HUES6 (cell line): ENCODE measurements around the gene ERC2.
A peak's percentile ranks its signal among the peaks of the same experiment; 100 is the strongest.

Experiments used
- H3K27ac ChIP-seq: 2 replicates; pipeline ENCODE4 v1.7.0; 2013; ENCODE audit warnings: low read depth, mild to moderate bottlenecking, low read length, inconsistent platforms
- H3K27me3 ChIP-seq: 2 replicates; pipeline ENCODE4 v1.6.1; 2013; ENCODE audit warnings: low read length; ENCODE audit not compliant: control insufficient read depth, insufficient read depth
- H3K36me3 ChIP-seq: 2 replicates; pipeline ENCODE4 v1.6.1; 2013; ENCODE audit warnings: low read length; ENCODE audit not compliant: control insufficient read depth, insufficient read depth
- H3K4me1 ChIP-seq: 2 replicates; pipeline ENCODE4 v1.6.1; 2013; ENCODE audit warnings: low read length; ENCODE audit not compliant: control insufficient read depth, insufficient read depth
- H3K4me3 ChIP-seq: 2 replicates; pipeline ENCODE4 v1.5.1; 2013; ENCODE audit warnings: low read depth, low read length
- H3K9ac ChIP-seq: one replicate; pipeline ENCODE4 v1.6.1; 2013; ENCODE audit warnings: mild to moderate bottlenecking, low read length
- H3K9me3 ChIP-seq: 2 replicates; pipeline ENCODE4 v1.6.1; 2013; ENCODE audit warnings: low read depth, low read length; ENCODE audit not compliant: control insufficient read depth, insufficient read depth

Gene ERC2

DNA sequence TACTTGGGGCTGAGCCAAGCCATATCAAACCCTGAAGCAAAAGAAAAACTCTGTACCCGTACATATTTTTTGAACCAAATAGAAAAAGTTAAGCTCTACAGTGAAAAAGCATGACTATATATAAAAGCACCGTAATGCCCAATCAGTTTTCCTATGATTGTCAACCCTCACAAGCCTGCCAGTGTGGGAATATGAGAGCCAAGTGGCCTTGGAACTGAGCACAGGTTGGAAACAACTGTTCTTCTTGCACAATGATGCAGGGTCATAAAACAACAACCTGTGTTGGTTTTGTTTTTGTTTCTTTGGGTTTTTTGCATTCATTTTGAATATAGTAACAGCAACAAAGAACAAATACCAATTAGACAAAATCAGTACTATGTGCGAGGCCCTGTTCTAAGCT, 3.5 kb upstream of the ERC2 start:
- H3K27me3 ChIP-seq: no peaks in the 10 kb centered on the region

DNA sequence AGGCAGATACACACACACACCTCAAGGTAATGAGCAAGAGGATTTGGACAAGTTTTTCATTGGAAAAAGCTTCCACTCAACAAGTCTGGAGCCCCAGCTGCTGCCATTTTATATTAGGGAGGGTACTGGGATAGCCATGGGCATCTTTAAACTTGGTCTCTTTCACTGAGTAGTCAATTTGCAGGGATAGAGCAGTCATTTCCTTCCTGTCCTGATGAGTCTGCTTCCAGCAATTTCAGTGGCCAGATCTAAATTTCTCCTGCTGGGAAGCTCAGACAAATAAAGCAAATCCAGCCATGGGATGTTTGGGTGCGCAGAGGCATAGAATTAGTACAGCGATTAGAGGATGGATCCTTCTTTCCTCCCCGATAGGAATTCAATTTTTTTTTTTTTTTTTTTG, 874 bp upstream of the ERC2 start:
- no peaks in the 10 kb centered on the region for H3K27me3 ChIP-seq
- H3K4me3 ChIP-seq: no peak overlapping the region
- no peak overlapping the region for H3K9ac ChIP-seq
- H3K9me3 ChIP-seq: no peaks in the 10 kb centered on the region
- H3K27ac ChIP-seq: no peak overlapping the region
- H3K36me3 ChIP-seq: no peaks in the 10 kb centered on the region
- H3K4me1 ChIP-seq: 0 out of 2 replicates have a peak, but pooled peaks cover 4% of the 10 kb centered on the region

More for the DNA sequence above, 3.5 kb upstream of the ERC2 start:
- Histone ChIP-seq H3K9me3 (no peaks in the 10 kb centered on the region), H3K36me3 (no peaks in the 10 kb centered on the region), H3K4me1 (peaks cover 7% of the 10 kb centered on the region; the same call in 1 of the 2 replicates), H3K4me3 (no peak overlapping the region), H3K27ac (no peak overlapping the region), H3K9ac (no peak overlapping the region)

DNA sequence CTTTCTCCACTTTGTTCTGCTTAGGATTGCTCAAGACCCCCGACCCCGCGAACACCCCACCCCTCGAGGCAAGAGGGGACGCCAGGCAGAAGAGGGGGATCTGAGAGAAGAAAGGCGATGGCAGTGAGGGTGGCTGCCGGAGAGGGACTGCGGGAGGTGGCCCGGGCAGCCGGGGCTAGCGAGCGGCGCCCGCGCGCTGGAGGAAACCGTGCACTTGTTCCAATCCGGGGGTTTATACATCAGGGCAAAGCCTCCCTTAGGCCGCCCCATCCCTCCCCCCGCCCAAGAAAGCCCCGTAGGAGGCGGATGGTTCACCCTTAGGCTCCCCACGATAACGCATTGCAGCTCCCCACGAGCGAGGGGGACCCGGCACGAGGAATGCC, 475 bp downstream of the ERC2 start:
- peak overlapping the region; percentile 77 for H3K4me3 ChIP-seq
- no peaks in the 10 kb centered on the region for H3K27me3 ChIP-seq
- H3K9me3 ChIP-seq: no peaks in the 10 kb centered on the region
- no peaks in the 10 kb centered on the region for H3K36me3 ChIP-seq
- H3K4me1 ChIP-seq: 0 out of 2 replicates have a peak, but pooled peaks cover 4% of the 10 kb centered on the region
- H3K27ac ChIP-seq: peak overlapping the region; percentile 55; the same call in 1 of the 2 replicates
- H3K9ac ChIP-seq: peak overlapping the region; percentile 54

DNA sequence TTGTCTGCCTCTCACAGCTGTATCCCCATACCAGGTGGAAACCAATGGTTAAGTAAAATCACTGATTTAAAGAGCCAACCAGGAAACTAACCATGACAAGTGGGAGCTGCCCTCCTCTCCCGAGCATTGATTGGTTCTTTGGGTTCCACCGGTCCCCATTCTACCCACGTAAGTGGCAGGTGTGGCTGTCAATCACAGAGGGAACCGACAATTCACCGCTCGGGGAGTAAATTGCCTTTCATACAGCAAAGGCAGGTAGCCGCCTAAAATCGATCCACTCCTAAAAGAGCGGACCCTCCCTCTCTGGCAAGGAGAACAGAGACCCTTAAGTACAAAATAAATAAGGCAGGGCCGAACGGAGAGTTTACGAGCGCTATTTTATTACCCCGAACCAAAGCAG, 1.2 kb downstream of the ERC2 start:
- H3K9ac ChIP-seq: peak overlapping the region; percentile 25
- H3K27ac ChIP-seq: no peak overlapping the region
- peak overlapping the region; percentile 77 for H3K4me3 ChIP-seq
- no peaks in the 10 kb centered on the region for H3K9me3 ChIP-seq
- no peaks in the 10 kb centered on the region for H3K36me3 ChIP-seq
- H3K4me1 ChIP-seq: 0 out of 2 replicates have a peak, but pooled peaks cover 4% of the 10 kb centered on the region
- no peaks in the 10 kb centered on the region for H3K27me3 ChIP-seq

DNA sequence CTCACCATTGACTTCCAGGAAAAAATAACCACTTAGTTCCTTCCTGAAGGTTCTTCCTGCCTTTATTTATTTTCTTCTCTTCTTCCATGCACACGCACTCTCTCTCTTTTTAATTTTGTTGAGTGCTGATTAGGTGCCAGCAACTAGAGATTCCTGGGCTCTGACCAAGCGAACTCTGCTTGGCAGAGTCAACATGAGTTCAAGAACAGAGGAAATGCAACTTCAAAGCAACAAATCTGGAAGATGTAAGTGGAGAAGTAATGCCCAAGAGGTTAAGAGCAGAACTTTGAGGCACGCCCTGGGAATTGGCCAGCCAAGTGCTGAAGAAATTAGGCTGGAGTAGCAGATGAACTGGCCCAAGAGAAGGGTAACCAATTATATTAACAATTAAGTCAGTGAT, 8.5 kb downstream of the ERC2 start:
- no peak overlapping the region for H3K27ac ChIP-seq
- H3K9me3 ChIP-seq: no peaks in the 10 kb centered on the region

DNA sequence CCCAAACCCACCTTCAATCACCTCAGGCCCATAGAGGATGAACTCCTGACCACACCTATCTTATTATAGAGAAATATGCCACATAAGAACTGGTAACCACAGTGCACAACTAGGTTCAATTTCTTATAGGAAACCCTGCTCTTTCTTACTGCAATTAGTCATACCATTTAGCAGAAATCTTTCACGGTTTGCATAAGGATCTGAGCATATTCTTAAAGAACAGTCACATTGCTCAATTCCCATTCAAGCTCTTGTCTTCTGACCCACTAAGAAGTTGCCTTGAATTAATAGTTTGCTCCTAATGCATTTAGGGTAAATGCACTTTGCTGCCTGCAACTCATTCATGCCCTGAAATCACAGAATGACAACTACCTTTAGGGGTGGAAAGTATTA, 9.2 kb downstream of the ERC2 start:
- Histone ChIP-seq H3K9me3 (no peaks in the 10 kb centered on the region), H3K4me1 (peaks cover 13% of the 10 kb centered on the region), H3K9ac (no peak overlapping the region), H3K36me3 (no peaks in the 10 kb centered on the region), H3K4me3 (no peak overlapping the region), H3K27me3 (no peaks in the 10 kb centered on the region), H3K27ac (no peak overlapping the region)

More for the DNA sequence above, 8.5 kb downstream of the ERC2 start:
- Histone ChIP-seq H3K36me3 (no peaks in the 10 kb centered on the region), H3K27me3 (no peaks in the 10 kb centered on the region), H3K4me3 (no peak overlapping the region), H3K9ac (no peak overlapping the region), H3K4me1 (peaks cover 13% of the 10 kb centered on the region)

DNA sequence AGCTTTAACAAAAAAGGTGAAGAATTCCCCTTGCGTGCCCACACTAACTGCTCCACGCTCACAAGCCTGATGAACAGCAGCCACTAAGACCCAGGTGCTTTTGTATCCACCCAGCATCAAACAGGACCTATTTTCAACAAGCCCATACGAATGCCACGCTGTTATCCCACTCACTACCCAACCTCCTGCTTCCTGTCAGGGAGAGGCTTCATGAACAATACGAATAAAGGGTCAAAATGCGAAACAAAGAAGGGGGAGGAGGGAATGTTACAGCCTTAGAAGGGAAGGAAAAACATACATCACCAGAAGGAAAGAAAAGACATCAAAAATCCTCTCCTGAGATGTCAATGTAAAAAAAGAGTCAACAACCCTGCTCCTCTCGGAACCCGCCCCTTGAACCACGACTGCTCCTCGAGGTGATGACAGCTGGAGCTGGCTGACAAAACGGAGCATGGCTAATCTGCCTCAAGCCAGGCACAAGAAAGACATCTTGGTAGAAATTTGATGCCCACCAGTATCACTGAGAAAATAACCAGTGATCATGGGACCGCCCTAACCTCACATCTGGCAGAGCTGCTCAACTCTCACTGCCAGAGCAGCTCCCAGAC, 9.7 kb downstream of the ERC2 start:
- no peak overlapping the region for H3K4me3 ChIP-seq
- peaks cover 13% of the 10 kb centered on the region for H3K4me1 ChIP-seq
- H3K36me3 ChIP-seq: no peaks in the 10 kb centered on the region
- no peaks in the 10 kb centered on the region for H3K9me3 ChIP-seq
- H3K27ac ChIP-seq: no peak overlapping the region
- H3K27me3 ChIP-seq: no peaks in the 10 kb centered on the region
- no peak overlapping the region for H3K9ac ChIP-seq

DNA sequence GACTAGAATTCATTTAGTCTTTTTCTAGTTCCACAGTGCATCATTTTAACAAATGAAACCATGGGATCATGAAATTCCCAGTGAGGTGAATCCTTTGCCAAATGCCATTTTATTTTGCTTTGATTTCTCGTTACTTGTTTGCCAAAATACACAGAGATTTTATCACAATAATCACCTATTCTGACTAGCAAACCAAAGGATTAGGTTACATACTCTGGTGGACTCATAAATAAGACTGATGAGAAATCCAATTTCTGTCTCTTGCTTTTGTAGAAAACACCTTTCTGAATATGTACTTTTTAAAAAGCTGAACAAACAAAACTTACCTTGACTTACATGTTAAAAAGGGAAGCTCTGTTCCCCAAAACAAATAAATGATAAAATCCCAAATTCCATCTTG, 12.2 kb downstream of the ERC2 start:
- Histone ChIP-seq H3K4me3 (no peak overlapping the region), H3K27me3 (no peaks in the 10 kb centered on the region), H3K4me1 (peaks cover 13% of the 10 kb centered on the region), H3K9me3 (no peaks in the 10 kb centered on the region), H3K27ac (no peak overlapping the region), H3K36me3 (no peaks in the 10 kb centered on the region), H3K9ac (no peak overlapping the region)

DNA sequence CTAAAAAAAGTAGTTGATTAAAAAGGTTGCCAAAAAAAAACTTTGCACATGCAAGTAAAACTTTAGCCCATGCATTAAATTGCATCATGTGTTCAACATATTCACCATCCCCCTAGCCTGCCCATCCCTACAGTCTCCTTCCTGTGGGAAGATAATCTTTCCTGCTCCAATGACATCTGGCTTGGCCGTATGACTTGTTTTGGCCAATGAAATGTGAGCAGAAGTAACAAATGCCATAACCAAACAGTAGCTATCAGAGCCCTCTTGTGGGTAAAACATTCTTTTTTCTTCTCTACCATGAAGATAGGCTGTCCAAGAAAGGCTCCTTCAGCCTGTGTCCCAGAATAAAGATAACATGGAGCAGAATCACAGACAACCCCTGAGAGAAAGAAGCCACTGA, 15.3 kb downstream of the ERC2 start:
- Histone ChIP-seq H3K9ac (no peak overlapping the region), H3K4me3 (no peak overlapping the region), H3K4me1 (no peaks in the 10 kb centered on the region)

DNA sequence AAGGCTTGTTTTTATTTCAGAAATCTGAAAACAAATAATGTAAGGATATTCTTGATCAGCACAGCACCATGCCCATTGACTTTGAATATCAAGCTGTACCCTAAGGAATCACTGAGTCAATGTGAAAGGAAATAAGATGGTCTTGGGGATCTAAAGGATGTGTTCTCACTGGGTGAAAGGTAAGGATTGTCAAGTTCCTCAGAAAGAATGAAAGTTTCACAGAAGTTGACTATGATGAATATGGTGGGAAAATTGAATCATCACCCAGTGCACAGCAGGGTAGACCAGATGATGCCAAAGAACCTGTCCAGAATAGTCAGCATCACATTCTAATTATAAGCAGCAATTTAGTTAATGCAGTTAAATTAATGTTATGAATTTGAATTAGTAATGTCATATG, 16.2 kb downstream of the ERC2 start:
- no peak overlapping the region for H3K9ac ChIP-seq
- no peaks in the 10 kb centered on the region for H3K9me3 ChIP-seq
- no peaks in the 10 kb centered on the region for H3K4me1 ChIP-seq
- no peaks in the 10 kb centered on the region for H3K36me3 ChIP-seq
- H3K4me3 ChIP-seq: no peak overlapping the region
- no peak overlapping the region for H3K27ac ChIP-seq
- no peaks in the 10 kb centered on the region for H3K27me3 ChIP-seq

More for the DNA sequence above, 15.3 kb downstream of the ERC2 start:
- Histone ChIP-seq H3K9me3 (no peaks in the 10 kb centered on the region), H3K27me3 (no peaks in the 10 kb centered on the region), H3K36me3 (no peaks in the 10 kb centered on the region), H3K27ac (no peak overlapping the region)

DNA sequence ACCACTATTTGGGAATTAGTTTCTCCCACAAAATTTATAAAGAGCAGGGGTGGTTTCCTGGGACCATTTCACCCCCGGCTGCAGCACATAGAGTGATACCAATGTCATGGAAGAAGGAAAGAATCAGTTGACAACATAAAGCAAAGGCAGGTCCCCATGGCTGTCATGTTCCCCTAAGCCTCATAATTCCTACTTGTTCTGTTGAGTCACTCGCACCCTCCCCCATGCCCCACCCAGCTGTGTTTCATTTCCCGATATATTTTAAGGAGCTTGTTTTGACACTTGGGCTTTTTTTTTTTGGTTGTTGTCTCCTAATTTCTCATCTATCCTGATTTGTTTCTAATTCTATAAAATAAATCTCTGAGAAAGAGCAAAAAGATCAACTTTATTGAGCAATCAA, 24.9 kb downstream of the ERC2 start:
- Histone ChIP-seq H3K9me3 (peaks cover 10% of the 10 kb centered on the region), H3K36me3 (no peaks in the 10 kb centered on the region), H3K27ac (no peak overlapping the region), H3K9ac (no peak overlapping the region), H3K4me3 (no peak overlapping the region), H3K27me3 (no peaks in the 10 kb centered on the region), H3K4me1 (no peaks in the 10 kb centered on the region)
